WERI-Rb-1 (cell line): Measurements from ENCODE around the gene MYH14.

Experiments used
- DNase-seq: peaks from one replicate; pipeline ENCODE4 v3.0.0-alpha.2; 2020
- H3K27ac ChIP-seq: fragments of 250-450 bp; sonication (Bioruptor Pico); 2 replicates; pipeline ENCODE4 v1.5.1; 2020; ENCODE audit warnings: mild to moderate bottlenecking, moderate library complexity
- H3K27me3 ChIP-seq: fragments of 250-450 bp; sonication (Bioruptor Pico); 2 replicates; pipeline ENCODE4 v1.5.1; 2021; ENCODE audit warnings: mild to moderate bottlenecking, low read depth, moderate library complexity; ENCODE audit not compliant: insufficient read depth, severe bottlenecking
- H3K36me3 ChIP-seq: fragments of 250-450 bp; sonication (Bioruptor Pico); 2 replicates; pipeline ENCODE4 v1.5.1; 2020; ENCODE audit warnings: mild to moderate bottlenecking, moderate library complexity
- H3K4me3 ChIP-seq: 2 replicates; pipeline ENCODE4 v1.5.1; 2011; ENCODE audit warnings: low read depth, mild to moderate bottlenecking, control low read depth, low read length
- H3K9me3 ChIP-seq: fragments of 250-450 bp; sonication (Bioruptor Pico); 2 replicates; pipeline ENCODE4 v1.5.1; 2021; ENCODE audit warnings: mild to moderate bottlenecking, moderate library complexity; ENCODE audit not compliant: severe bottlenecking
- CTCF ChIP-seq: IDR thresholded peaks from 2 replicates; pipeline ENCODE4 v1.5.1; 2011; ENCODE audit warnings: low read depth, mild to moderate bottlenecking, control low read depth, inconsistent platforms, low read length

Gene MYH14

GRCh38 chr19:50175924-50176323 lies 27.5 kb upstream of the MYH14 start:
- no peak for TF ChIP-seq CTCF
- peaks cover 14% of the 10 kb centered on the region for H3K9me3 ChIP-seq
- H3K36me3 ChIP-seq = no peaks in the 10 kb centered on the region
- no peak overlapping the region for H3K4me3 ChIP-seq
- no peak for DNase-seq
- no peak overlapping the region for H3K27ac ChIP-seq
- H3K27me3 ChIP-seq = peaks cover 69% of the 10 kb centered on the region

- TF ChIP-seq CTCF = no peak
- H3K27me3 ChIP-seq = peaks cover 68% of the 10 kb centered on the region
- no peak overlapping the region for H3K27ac ChIP-seq
- H3K9me3 ChIP-seq = peaks cover 14% of the 10 kb centered on the region
- H3K36me3 ChIP-seq = no peaks in the 10 kb centered on the region
- no peak for DNase-seq
- H3K4me3 ChIP-seq = no peak overlapping the region
These were observed 26.6 kb upstream of the MYH14 start for GRCh38 chr19:50176775-50177174.

GRCh38 chr19:50178320-50178719 lies 25.1 kb upstream of the MYH14 start:
- H3K36me3 ChIP-seq = no peaks in the 10 kb centered on the region
- DNase-seq = no peak
- H3K27ac ChIP-seq = no peak overlapping the region
- TF ChIP-seq CTCF = no peak
- H3K27me3 ChIP-seq = peaks cover 68% of the 10 kb centered on the region
- H3K9me3 ChIP-seq = peaks cover 14% of the 10 kb centered on the region
- no peak overlapping the region for H3K4me3 ChIP-seq

GRCh38 chr19:50178859-50179537 lies 24.4 kb upstream of the MYH14 start:
- no peak for TF ChIP-seq CTCF
- Histone ChIP-seq H3K4me3 (no peak overlapping the region), H3K9me3 (peaks cover 14% of the 10 kb centered on the region), H3K36me3 (no peaks in the 10 kb centered on the region), H3K27ac (no peak overlapping the region), H3K27me3 (peaks cover 73% of the 10 kb centered on the region)
- no peak for DNase-seq

GRCh38 chr19:50181121-50181520 lies 22.3 kb upstream of the MYH14 start:
- Histone ChIP-seq H3K4me3 (no peak overlapping the region), H3K36me3 (no peaks in the 10 kb centered on the region), H3K27me3 (peaks cover 67% of the 10 kb centered on the region), H3K27ac (no peak overlapping the region), H3K9me3 (peaks cover 7% of the 10 kb centered on the region)
- DNase-seq = no peak
- no peak for TF ChIP-seq CTCF

- no peak for DNase-seq
- Histone ChIP-seq H3K9me3 (peaks cover 6% of the 10 kb centered on the region), H3K27ac (no peak overlapping the region), H3K4me3 (no peak overlapping the region), H3K27me3 (peaks cover 74% of the 10 kb centered on the region), H3K36me3 (no peaks in the 10 kb centered on the region)
- TF ChIP-seq CTCF = no peak
These were observed 19.2 kb upstream of the MYH14 start for GRCh38 chr19:50184196-50184595.
